Fibroblast of villous mesenchyme (primary cell): Measurements from ENCODE around the gene DYRK4. TPM values are rescaled to one million over a fixed set of nuclear protein-coding genes. Genes with fewer than 3 reads are reported as not detected.
A peak's percentile ranks its signal among the peaks of the same experiment; 100 is the strongest.

ENCODE experiments used
- DNase-seq: peaks from one replicate; pipeline ENCODE4 v3.0.0-alpha.2; 2010; ENCODE audit warnings: low read depth
- H3K4me3 ChIP-seq: 2 replicates; pipeline ENCODE4 v1.5.1; 2011; ENCODE audit warnings: low read depth, mild to moderate bottlenecking, low read length
- CTCF ChIP-seq: IDR thresholded peaks from 2 replicates; pipeline ENCODE4 v1.5.1; 2012; ENCODE audit warnings: low read depth, mild to moderate bottlenecking, low read length; ENCODE audit not compliant: insufficient read depth
- total RNA-seq: library from RNA; depleted of rRNA; stranded (reverse); fragments of >200 nt; gene quantifications from 2 replicates; pipeline ENCODE4 v1.2.3, GENCODE V29; 2012

Gene DYRK4
- total RNA-seq, 1 donor = 39.3 TPM

- TF ChIP-seq CTCF = no peak
- no peak for DNase-seq
- H3K4me3 ChIP-seq = no peak overlapping the region
Measured at GRCh38 chr12:4589941-4590340, 27.9 kb downstream of the DYRK4 start.

GRCh38 chr12:4591180-4591687, 29.2 kb downstream of the DYRK4 start:
- no peak for TF ChIP-seq CTCF
- no peak overlapping the region for H3K4me3 ChIP-seq
- no peak for DNase-seq

GRCh38 chr12:4595881-4596280, 33.9 kb downstream of the DYRK4 start:
- no peak for TF ChIP-seq CTCF
- H3K4me3 ChIP-seq = no peak overlapping the region
- no peak for DNase-seq

GRCh38 chr12:4603421-4603820, 41.4 kb downstream of the DYRK4 start:
- H3K4me3 ChIP-seq = no peak overlapping the region
- no peak for TF ChIP-seq CTCF
- no peak for DNase-seq

- no peak for DNase-seq
Measured at GRCh38 chr12:4603946-4604345, 41.9 kb downstream of the DYRK4 start.

GRCh38 chr12:4604684-4605193, 42.7 kb downstream of the DYRK4 start:
- peak; percentile 88 for DNase-seq
- TF ChIP-seq CTCF = peak; percentile 100
- peak overlapping the region; percentile 87 for H3K4me3 ChIP-seq

More at GRCh38 chr12:4603946-4604345, 41.9 kb downstream of the DYRK4 start:
- no peak overlapping the region for H3K4me3 ChIP-seq
- no peak for TF ChIP-seq CTCF

GRCh38 chr12:4607056-4607455, 45.0 kb downstream of the DYRK4 start:
- TF ChIP-seq CTCF = no peak
- DNase-seq = peak; percentile 58
- H3K4me3 ChIP-seq = no peak overlapping the region
